ENCODE results near the gene SUMO3.

Gene SUMO3

DNA sequence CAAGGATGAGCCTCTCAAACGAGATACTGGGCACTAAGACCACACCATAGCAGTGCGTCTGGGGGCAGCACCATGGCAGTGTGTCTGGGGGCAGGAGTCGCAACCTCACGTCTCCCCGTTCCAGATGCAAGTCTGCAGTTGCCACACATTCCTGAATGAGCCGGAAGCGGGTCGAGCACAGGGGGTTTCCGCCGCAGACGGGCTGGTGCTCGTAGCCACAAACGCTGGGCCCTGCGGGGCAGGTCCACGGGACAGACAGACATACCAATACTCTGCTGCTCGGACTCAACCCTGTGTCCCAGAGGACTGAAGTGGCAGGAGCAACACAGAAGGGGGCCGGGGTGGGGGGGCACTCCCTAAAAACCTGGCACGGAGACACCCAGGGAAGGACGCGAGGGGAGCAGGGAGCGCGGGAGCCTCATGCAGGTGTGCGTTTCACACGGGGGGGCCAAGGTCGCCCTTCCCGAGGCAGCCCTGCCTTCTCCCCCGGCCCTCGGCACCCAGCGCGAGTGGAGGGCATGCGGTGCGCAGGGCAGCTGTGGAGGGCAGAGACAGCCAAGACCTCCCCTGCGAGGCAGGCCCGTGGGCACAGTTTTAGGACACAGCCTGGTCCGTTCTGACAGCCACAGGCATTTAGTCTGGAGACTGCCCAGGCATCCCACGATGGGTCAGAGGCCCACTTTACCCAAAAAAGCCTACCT lies 31.1 kb upstream of the SUMO3 start:
- WGBS, 2 donors (ENCODE audit: extremely low coverage in 2 of 2, insufficient read length in 2 of 2, insufficient replicate concordance in 1 of 2): no CpG with 5 or more reads among the region's 36 CpGs
- no peaks in the 10 kb centered on the region for H3K27me3 ChIP-seq (ENCODE audit: control insufficient read depth in 3 of 3, insufficient read depth in 3 of 3, low read depth in 1 of 3, low read length in 3 of 3)
- no peak overlapping the region for H3K27ac ChIP-seq (replicated peaks; ENCODE audit: low read length)
- H3K4me2 ChIP-seq (ENCODE audit: insufficient read depth, low read length, poor library complexity, severe bottlenecking): no peak overlapping the region
- no peak overlapping the region for H2BK5ac ChIP-seq (ENCODE audit: low read length)
- H2BK120ac ChIP-seq (ENCODE audit: low read depth, low read length): no peak overlapping the region
- H3K9ac ChIP-seq (ENCODE audit: low read depth, low read length, poor library complexity): peak overlapping the region; percentile 24
- no peak overlapping the region for H2AFZ ChIP-seq (ENCODE audit: low read length)
- peak overlapping the region; percentile 96 for H3K23ac ChIP-seq (ENCODE audit: low read depth, low read length, poor library complexity)
- H3K18ac ChIP-seq (ENCODE audit: low read length): peak overlapping the region; percentile 0
- no peak overlapping the region for H2AK5ac ChIP-seq (ENCODE audit: low read depth, low read length)
- H3K4ac ChIP-seq (ENCODE audit: low read length): no peak overlapping the region
- peaks cover 32 to 50% of the 10 kb centered on the region in 2 donors for H3K36me3 ChIP-seq (replicated peaks in 1 of 2; ENCODE audit: control insufficient read depth in 2 of 2, insufficient read depth in 2 of 2, low read length in 2 of 2)
- H2BK15ac ChIP-seq (ENCODE audit: low read length): no peak overlapping the region
- H2BK12ac ChIP-seq (ENCODE audit: low read length): no peak overlapping the region
- no peak overlapping the region for H4K91ac ChIP-seq (ENCODE audit: low read depth, low read length, poor library complexity)
- no peak overlapping the region for H3K14ac ChIP-seq (ENCODE audit: low read length)
- peaks cover 8% of the 10 kb centered on the region for H3K79me1 ChIP-seq (ENCODE audit: low read depth, low read length)
- no peak for DNase-seq (ENCODE audit: low spot score)
- peaks cover 0 to 9% of the 10 kb centered on the region in 2 donors for H3K4me1 ChIP-seq (ENCODE audit: control insufficient read depth in 2 of 2, insufficient read depth in 1 of 2, low read depth in 1 of 2, low read length in 2 of 2)
- H3K9me3 ChIP-seq (replicated peaks in 1 of 2; ENCODE audit: control insufficient read depth in 2 of 2, insufficient read depth in 1 of 2, low read depth in 1 of 2, low read length in 2 of 2): no peaks in the 10 kb centered on the region
- H3K4me3 ChIP-seq (ENCODE audit: low read length in 2 of 2): no peak overlapping the region
- no peak overlapping the region for H4K8ac ChIP-seq (ENCODE audit: low read depth, low read length)

DNA sequence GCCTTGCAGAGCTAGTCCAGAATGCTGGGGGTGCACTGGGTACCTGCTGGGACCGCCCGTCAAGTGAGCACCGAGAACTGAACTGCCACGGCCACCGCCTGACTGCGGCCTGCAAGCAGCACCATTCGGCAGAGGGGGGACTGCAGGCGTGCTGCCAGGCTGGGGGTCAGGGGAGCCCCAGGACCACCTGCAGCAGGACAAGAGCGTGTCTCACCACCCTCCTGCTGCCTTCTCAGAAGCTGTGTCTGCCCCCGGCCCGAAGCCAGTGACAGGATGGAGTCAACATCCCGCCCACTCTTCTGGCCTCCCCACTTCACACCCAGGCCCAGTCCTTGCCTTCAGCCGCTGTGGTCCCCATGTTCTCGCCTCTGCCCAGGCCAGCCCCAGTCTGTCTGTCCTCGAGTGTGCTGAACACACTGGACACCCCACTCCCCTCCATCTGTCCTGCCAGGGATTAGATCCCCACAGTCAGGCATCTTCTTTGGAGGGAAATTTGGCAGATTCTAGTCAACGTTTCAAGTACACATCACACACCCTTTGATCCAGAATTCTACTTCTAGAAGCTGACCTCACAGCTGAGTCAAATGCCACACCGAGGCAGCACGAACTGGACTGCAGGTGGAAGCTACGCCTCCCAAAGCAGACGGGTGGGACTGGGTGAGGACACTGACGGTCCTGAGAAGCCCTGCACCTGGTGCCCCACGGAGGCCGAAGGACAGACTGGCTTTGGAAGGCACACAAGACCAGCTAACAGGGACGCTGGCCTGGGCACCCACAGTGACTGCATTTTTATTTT lies 29.6 kb upstream of the SUMO3 start:
- no peak overlapping the region for H3K27ac ChIP-seq (replicated peaks; ENCODE audit: low read length)
- no peak overlapping the region for H3K4me2 ChIP-seq (ENCODE audit: insufficient read depth, low read length, poor library complexity, severe bottlenecking)
- H2BK120ac ChIP-seq (ENCODE audit: low read depth, low read length): no peak overlapping the region
- H4K91ac ChIP-seq (ENCODE audit: low read depth, low read length, poor library complexity): peak overlapping the region; percentile 26
- H2AK5ac ChIP-seq (ENCODE audit: low read depth, low read length): peak overlapping the region; percentile 6
- no peak overlapping the region for H2BK15ac ChIP-seq (ENCODE audit: low read length)
- WGBS, 2 donors (ENCODE audit: extremely low coverage in 2 of 2, insufficient read length in 2 of 2, insufficient replicate concordance in 1 of 2): no CpG with 5 or more reads among the region's 24 CpGs
- H2BK12ac ChIP-seq (ENCODE audit: low read length): no peak overlapping the region
- no peak overlapping the region for H3K14ac ChIP-seq (ENCODE audit: low read length)
- no peaks in the 10 kb centered on the region for H3K79me1 ChIP-seq (ENCODE audit: low read depth, low read length)
- peaks cover 24 to 38% of the 10 kb centered on the region in 2 donors for H3K36me3 ChIP-seq (replicated peaks in 1 of 2; ENCODE audit: control insufficient read depth in 2 of 2, insufficient read depth in 2 of 2, low read length in 2 of 2)
- H3K23ac ChIP-seq (ENCODE audit: low read depth, low read length, poor library complexity): peak overlapping the region; percentile 75
- DNase-seq (ENCODE audit: low spot score): no peak
- peak overlapping the region; percentile 15 for H3K18ac ChIP-seq (ENCODE audit: low read length)
- no peak overlapping the region for H3K4me3 ChIP-seq (ENCODE audit: low read length in 2 of 2)
- no peaks in the 10 kb centered on the region for H3K9me3 ChIP-seq (replicated peaks in 1 of 2; ENCODE audit: control insufficient read depth in 2 of 2, insufficient read depth in 1 of 2, low read depth in 1 of 2, low read length in 2 of 2)
- H3K9ac ChIP-seq (ENCODE audit: low read depth, low read length, poor library complexity): peak overlapping the region; percentile 27
- H4K8ac ChIP-seq (ENCODE audit: low read depth, low read length): no peak overlapping the region
- no peak overlapping the region for H2BK5ac ChIP-seq (ENCODE audit: low read length)
- no peaks in the 10 kb centered on the region for H3K27me3 ChIP-seq (ENCODE audit: control insufficient read depth in 3 of 3, insufficient read depth in 3 of 3, low read depth in 1 of 3, low read length in 3 of 3)
- peaks cover 0 to 9% of the 10 kb centered on the region in 2 donors for H3K4me1 ChIP-seq (ENCODE audit: control insufficient read depth in 2 of 2, insufficient read depth in 1 of 2, low read depth in 1 of 2, low read length in 2 of 2)
- H2AFZ ChIP-seq (ENCODE audit: low read length): no peak overlapping the region
- H3K4ac ChIP-seq (ENCODE audit: low read length): no peak overlapping the region

DNA sequence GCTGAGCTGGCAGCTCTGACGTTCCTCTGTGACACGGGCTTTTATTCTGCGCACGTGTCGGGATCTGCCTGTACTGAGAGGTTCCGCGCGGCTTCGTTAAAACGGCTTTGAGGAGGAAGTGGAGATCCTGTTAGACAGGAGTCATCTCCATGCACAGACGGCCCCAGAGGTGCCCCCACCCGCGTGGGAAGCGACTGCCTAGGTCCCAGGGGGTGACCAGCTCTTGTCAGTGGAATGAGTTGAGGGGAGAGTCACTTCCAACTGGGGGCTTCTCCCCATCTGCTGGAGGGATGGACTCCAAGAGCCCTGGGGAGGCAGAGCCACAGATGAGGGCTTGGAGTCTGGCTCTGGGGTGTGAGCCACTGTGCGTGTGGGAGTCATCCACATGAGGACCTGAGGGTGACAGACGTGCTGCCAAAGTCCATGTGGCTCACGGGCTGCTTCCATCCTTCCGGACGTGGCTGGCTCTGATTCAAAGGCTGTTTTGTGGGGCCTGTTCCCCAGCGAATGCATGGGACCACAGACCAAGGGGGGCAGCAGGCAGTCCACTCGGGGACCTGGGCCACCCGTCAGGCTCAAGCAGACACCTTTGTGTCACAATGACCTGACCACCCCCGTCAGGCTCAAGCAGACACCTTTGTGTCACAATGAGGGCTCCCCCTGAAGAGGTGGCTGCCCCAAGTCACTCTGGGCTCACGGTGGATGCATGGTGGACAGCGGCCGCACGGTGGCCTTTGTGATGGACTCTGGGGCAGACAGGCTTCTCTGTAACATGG lies 28.8 kb upstream of the SUMO3 start:
- Histone ChIP-seq H3K9ac (ENCODE audit: low read depth, low read length, poor library complexity) (no peak overlapping the region), H2BK5ac (ENCODE audit: low read length) (no peak overlapping the region), H3K27ac (replicated peaks; ENCODE audit: low read length) (no peak overlapping the region), H3K27me3 (ENCODE audit: control insufficient read depth in 3 of 3, insufficient read depth in 3 of 3, low read depth in 1 of 3, low read length in 3 of 3) (peaks cover 0 to under 1% (median 0%) of the 10 kb centered on the region in 3 experiments), H3K36me3 (replicated peaks in 1 of 2; ENCODE audit: control insufficient read depth in 2 of 2, insufficient read depth in 2 of 2, low read length in 2 of 2) (peaks cover 22 to 31% of the 10 kb centered on the region in 2 donors), H3K18ac (ENCODE audit: low read length) (peak overlapping the region; percentile 86), H2BK12ac (ENCODE audit: low read length) (no peak overlapping the region), H3K4me3 (ENCODE audit: low read length in 2 of 2) (no peak overlapping the region), H4K8ac (ENCODE audit: low read depth, low read length) (no peak overlapping the region), H3K4me2 (ENCODE audit: insufficient read depth, low read length, poor library complexity, severe bottlenecking) (no peak overlapping the region), H3K9me3 (replicated peaks in 1 of 2; ENCODE audit: control insufficient read depth in 2 of 2, insufficient read depth in 1 of 2, low read depth in 1 of 2, low read length in 2 of 2) (no peaks in the 10 kb centered on the region), H3K4me1 (ENCODE audit: control insufficient read depth in 2 of 2, insufficient read depth in 1 of 2, low read depth in 1 of 2, low read length in 2 of 2) (peaks cover 0 to 9% of the 10 kb centered on the region in 2 donors), H4K91ac (ENCODE audit: low read depth, low read length, poor library complexity) (peak overlapping the region; percentile 26), H2AFZ (ENCODE audit: low read length) (no peak overlapping the region), H2AK5ac (ENCODE audit: low read depth, low read length) (peak overlapping the region; percentile 6), H3K23ac (ENCODE audit: low read depth, low read length, poor library complexity) (peak overlapping the region; percentile 75), H3K14ac (ENCODE audit: low read length) (no peak overlapping the region), H3K4ac (ENCODE audit: low read length) (no peak overlapping the region), H2BK120ac (ENCODE audit: low read depth, low read length) (no peak overlapping the region), H2BK15ac (ENCODE audit: low read length) (no peak overlapping the region), H3K79me1 (ENCODE audit: low read depth, low read length) (no peaks in the 10 kb centered on the region)
- no CpG with 5 or more reads among the region's 27 CpGs for WGBS, 2 donors (ENCODE audit: extremely low coverage in 2 of 2, insufficient read length in 2 of 2, insufficient replicate concordance in 1 of 2)
- DNase-seq (ENCODE audit: low spot score): no peak

DNA sequence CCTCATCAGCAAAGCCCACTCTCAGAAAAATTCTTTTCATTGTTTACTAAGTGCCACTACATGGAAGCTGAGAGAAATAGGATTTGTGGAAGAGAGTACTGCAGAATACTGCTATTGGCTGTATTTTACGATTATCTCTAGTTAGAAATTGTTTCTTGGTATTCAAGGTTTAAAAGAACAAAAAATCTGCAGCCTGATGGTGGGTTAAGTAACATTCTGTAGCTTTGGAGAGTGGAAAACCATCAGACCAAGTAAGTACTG lies 28.3 kb upstream of the SUMO3 start:
- Histone ChIP-seq H3K4me2 (ENCODE audit: insufficient read depth, low read length, poor library complexity, severe bottlenecking) (peak overlapping the region; percentile 61), H3K4me1 (ENCODE audit: control insufficient read depth in 2 of 2, insufficient read depth in 1 of 2, low read depth in 1 of 2, low read length in 2 of 2) (peaks cover 0 to 9% of the 10 kb centered on the region in 2 donors), H3K14ac (ENCODE audit: low read length) (no peak overlapping the region), H3K9me3 (replicated peaks in 1 of 2; ENCODE audit: control insufficient read depth in 2 of 2, insufficient read depth in 1 of 2, low read depth in 1 of 2, low read length in 2 of 2) (no peaks in the 10 kb centered on the region), H2BK5ac (ENCODE audit: low read length) (no peak overlapping the region), H3K4me3 (ENCODE audit: low read length in 2 of 2) (no peak overlapping the region), H3K18ac (ENCODE audit: low read length) (peak overlapping the region; percentile 52), H4K8ac (ENCODE audit: low read depth, low read length) (no peak overlapping the region), H2BK12ac (ENCODE audit: low read length) (no peak overlapping the region), H4K91ac (ENCODE audit: low read depth, low read length, poor library complexity) (no peak overlapping the region), H2AK5ac (ENCODE audit: low read depth, low read length) (no peak overlapping the region), H3K23ac (ENCODE audit: low read depth, low read length, poor library complexity) (no peak overlapping the region), H2BK120ac (ENCODE audit: low read depth, low read length) (no peak overlapping the region), H2BK15ac (ENCODE audit: low read length) (no peak overlapping the region), H3K36me3 (replicated peaks in 1 of 2; ENCODE audit: control insufficient read depth in 2 of 2, insufficient read depth in 2 of 2, low read length in 2 of 2) (peaks cover 20 to 25% of the 10 kb centered on the region in 2 donors), H3K4ac (ENCODE audit: low read length) (no peak overlapping the region), H3K27ac (replicated peaks; ENCODE audit: low read length) (no peak overlapping the region), H2AFZ (ENCODE audit: low read length) (no peak overlapping the region), H3K9ac (ENCODE audit: low read depth, low read length, poor library complexity) (no peak overlapping the region), H3K79me1 (ENCODE audit: low read depth, low read length) (no peaks in the 10 kb centered on the region), H3K27me3 (ENCODE audit: control insufficient read depth in 3 of 3, insufficient read depth in 3 of 3, low read depth in 1 of 3, low read length in 3 of 3) (peaks cover 0 to 5% (median 0%) of the 10 kb centered on the region in 3 experiments)
- no CpG with 5 or more reads among the region's 1 CpG for WGBS, 2 donors (ENCODE audit: extremely low coverage in 2 of 2, insufficient read length in 2 of 2, insufficient replicate concordance in 1 of 2)
- no peak for DNase-seq (ENCODE audit: low spot score)
